Endothelial cell of umbilical vein (primary cell): ENCODE results near the gene TRPT1. TPM values are rescaled to one million over a fixed set of nuclear protein-coding genes. Genes with fewer than 3 reads are reported as not detected.

Experiments
- BruUV-seq: library from RNA; stranded (reverse); fragments of 400-500 nt; replicated peaks from 2 replicates; lab custom pipeline; 2021; lab: Mats Ljungman, UMichigan
- CTCF ChIA-PET: fragments of 300-600, 350-600 bp; sonication (Branson Sonifier 250); formaldehyde crosslinking; loops from one replicate; lab custom pipeline; 2021; ENCODE audit warnings: antibody characterized with exemption, inconsistent platforms; lab: Charles Lee
- POLR2A ChIA-PET: fragments of 300-600, 350-600 bp; sonication (Branson Sonifier 250); formaldehyde crosslinking; loops from one replicate; lab custom pipeline; 2021; ENCODE audit warnings: antibody characterized with exemption, inconsistent platforms; lab: Charles Lee
- DNase-seq: peaks from one replicate; pipeline ENCODE4 v3.0.0-alpha.2; 2011; ENCODE audit warnings: low read depth, low spot score
- FAIRE-seq: peaks from 2 replicates; lab custom pipeline; 2011; peaks lifted over from hg19 to GRCh38; lab: Jason Lieb, UNC
- H2AFZ ChIP-seq: 2 replicates; pipeline ENCODE4 v1.6.0; 2012; ENCODE audit warnings: low read depth, low read length, control low read depth, inconsistent platforms
- H3K27ac ChIP-seq: 2 replicates; pipeline ENCODE4 v1.5.1; 2011; ENCODE audit warnings: low read depth, mild to moderate bottlenecking, control low read depth, low read length, moderate library complexity; ENCODE audit not compliant: insufficient read depth
- H3K27me3 ChIP-seq, 2 experiments: 2 replicates each; pipeline versions ENCODE4 v1.6.0 to v1.6.1; 2011; ENCODE audit warnings: low read length in 2 of 2, mixed read lengths in 1 of 2; ENCODE audit not compliant: control insufficient read depth in 2 of 2, insufficient read depth in 2 of 2
- H3K36me3 ChIP-seq, 2 experiments: 2 replicates in 1 of 2; 3 replicates in 1 of 2; pipeline ENCODE4 v1.5.1; 2011; ENCODE audit warnings: low read length in 2 of 2, mild to moderate bottlenecking in 1 of 2, moderate library complexity in 1 of 2; ENCODE audit not compliant: control insufficient read depth in 2 of 2, insufficient read depth in 2 of 2; ENCODE audit errors: extremely low read depth in 1 of 2
- H3K4me1 ChIP-seq: 3 replicates; pipeline ENCODE4 v1.5.1; 2011; ENCODE audit warnings: mild to moderate bottlenecking, low read length; ENCODE audit not compliant: control insufficient read depth, insufficient read depth; ENCODE audit errors: extremely low read depth
- H3K4me2 ChIP-seq: 2 replicates; pipeline ENCODE4 v1.6.1; 2011; ENCODE audit warnings: low read length, control low read depth, mixed read lengths; ENCODE audit not compliant: insufficient read depth
- H3K4me3 ChIP-seq, 3 experiments: fragments of 200-600 bp in 1 of 3; sonication (generic), shearing (Covaris generic) in 1 of 3; replicated peaks in 1 of 3; 2 replicates each; pipeline ENCODE4 v1.5.1; 2011 to 2016; ENCODE audit warnings: control low read depth in 3 of 3, low read length in 3 of 3, mild to moderate bottlenecking in 2 of 3, inconsistent platforms in 1 of 3, low read depth in 1 of 3, moderate library complexity in 1 of 3; ENCODE audit not compliant: insufficient read depth in 1 of 3
- H3K79me2 ChIP-seq: 2 replicates; pipeline ENCODE4 v1.6.0; 2012; ENCODE audit warnings: low read length, inconsistent platforms; ENCODE audit not compliant: control insufficient read depth, insufficient read depth
- H3K9ac ChIP-seq: replicated peaks from 2 replicates; pipeline ENCODE3; 2011; ENCODE audit warnings: low read length, control low read depth; ENCODE audit not compliant: insufficient read depth; ENCODE audit errors: extremely low read depth
- H3K9me1 ChIP-seq: replicated peaks from 3 replicates; pipeline ENCODE4 v1.6.0; 2011; ENCODE audit warnings: mild to moderate bottlenecking, low read length; ENCODE audit not compliant: control insufficient read depth, insufficient read depth; ENCODE audit errors: extremely low read depth
- H3K9me3 ChIP-seq: replicated peaks from 2 replicates; pipeline ENCODE4 v1.5.1; 2012; ENCODE audit warnings: low read length, inconsistent platforms; ENCODE audit not compliant: control insufficient read depth, insufficient read depth
- H4K20me1 ChIP-seq: replicated peaks from 2 replicates; pipeline ENCODE3; 2011; ENCODE audit warnings: mild to moderate bottlenecking, low read length; ENCODE audit not compliant: control insufficient read depth, insufficient read depth; ENCODE audit errors: extremely low read depth
- FOS ChIP-seq: IDR thresholded peaks from 2 replicates; pipeline ENCODE4 v1.6.1; 2011; ENCODE audit warnings: mild to moderate bottlenecking, low read length, moderate library complexity, borderline replicate concordance; ENCODE audit not compliant: insufficient read depth
- GATA2 ChIP-seq: IDR thresholded peaks from 2 replicates; pipeline ENCODE4 v1.7.0; 2011; ENCODE audit warnings: low read depth, mild to moderate bottlenecking, moderate library complexity, mixed read lengths, low read length; ENCODE audit not compliant: insufficient read length, insufficient read depth
- POLR2A ChIP-seq: IDR thresholded peaks from 2 replicates; pipeline ENCODE4 v1.6.1; 2012; ENCODE audit warnings: low read depth, mild to moderate bottlenecking, control low read depth, low read length
- POLR2AphosphoS5 ChIP-seq: IDR thresholded peaks from 2 replicates; pipeline ENCODE4 v1.6.1; 2012; ENCODE audit warnings: low read depth, mild to moderate bottlenecking, control low read depth, low read length, moderate library complexity; ENCODE audit not compliant: insufficient read depth
- dilution Hi-C: fragments of 300-500 bp; cut with MboI; formaldehyde crosslinking; loops from one replicate; pipeline ENCODE4 v1.15.0; 2019; ENCODE audit warnings: low sequenced_read_pairs; ENCODE audit not compliant: extremely low pct_ligation_motif_present
- intact Hi-C: fragments of 100-400 bp; cut with micrococcal nuclease; formaldehyde crosslinking; loops from one replicate; pipeline ENCODE4 v1.10.0; 2022
- polyA plus RNA-seq, 4 experiments: library from polyadenylated mRNA; depleted of rRNA in 3 of 4; stranded (reverse) in 3 of 4; unstranded in 1 of 4; fragments of >200 nt; gene quantifications; 2 replicates each; pipeline versions ENCODE4 v1.2.1 to v1.2.3, GENCODE V29; 2011 to 2012; ENCODE audit warnings: missing spikeins in 1 of 4
- total RNA-seq: library from RNA; stranded (reverse); gene quantifications from 2 replicates; pipeline ENCODE4 v1.2.3, GENCODE V29; 2021

TRPT1 gene
- total and polyA plus RNA-seq, 2 donors (not counting 3 experiments of a cell fraction or from before 2014, with no cell fraction given): 26.2 to 56.6 TPM

GRCh38 chr11:64269540-64270220, 43.7 kb upstream of the TRPT1 start:
- TF ChIP-seq POLR2AphosphoS5: peak; percentile 92
- no peak for TF ChIP-seq FOS
- TF ChIP-seq POLR2A: peak; percentile 73
- intact Hi-C loops: loop anchor here (1.0 to 2.0 kb wide), 8 partner anchors 16 to 509 kb away; partner anchors contain the start of genes DNAJC4, ESRRA, GPR137 and PLCB3
- H3K79me2 ChIP-seq: no peaks in the 10 kb centered on the region
- H3K27ac ChIP-seq: peak overlapping the region; percentile 76
- H2AFZ ChIP-seq: peak overlapping the region; percentile 9
- peak overlapping the region; percentile 76 for H3K9ac ChIP-seq
- dilution Hi-C loops: no loop called here
- DNase-seq (peak; percentile 100), FAIRE-seq (peak; percentile 99)
- BruUV-seq: TSS peak; percentile 30
- no peaks in the 10 kb centered on the region for H4K20me1 ChIP-seq
- H3K36me3 ChIP-seq: peaks cover 0 to 13% of the 10 kb centered on the region in 2 experiments
- H3K9me1 ChIP-seq: no peaks in the 10 kb centered on the region
- H3K9me3 ChIP-seq: no peaks in the 10 kb centered on the region
- CTCF ChIA-PET: interaction anchor here (0.9 to 5.6 kb wide), 9 partner anchors 11 to 85 kb away, joined by 3 to 60 read pairs (median 5); partner anchors contain the start of genes CATSPERZ, FERMT3, PLCB3 and PPP1R14B
- H3K4me2 ChIP-seq: peak overlapping the region; percentile 43
- H3K4me1 ChIP-seq: peaks cover 38% of the 10 kb centered on the region
- POLR2A ChIA-PET: interaction anchor here (1.0 to 2.6 kb wide), 2 partner anchors 24 to 28 kb away, joined by 3 to 10 read pairs; partner anchors contain the start of gene PPP1R14B
- peak overlapping the region in 2 of 3 experiments; percentile 58 to 66 for H3K4me3 ChIP-seq
- H3K27me3 ChIP-seq: no peaks in the 10 kb centered on the region

DNA sequence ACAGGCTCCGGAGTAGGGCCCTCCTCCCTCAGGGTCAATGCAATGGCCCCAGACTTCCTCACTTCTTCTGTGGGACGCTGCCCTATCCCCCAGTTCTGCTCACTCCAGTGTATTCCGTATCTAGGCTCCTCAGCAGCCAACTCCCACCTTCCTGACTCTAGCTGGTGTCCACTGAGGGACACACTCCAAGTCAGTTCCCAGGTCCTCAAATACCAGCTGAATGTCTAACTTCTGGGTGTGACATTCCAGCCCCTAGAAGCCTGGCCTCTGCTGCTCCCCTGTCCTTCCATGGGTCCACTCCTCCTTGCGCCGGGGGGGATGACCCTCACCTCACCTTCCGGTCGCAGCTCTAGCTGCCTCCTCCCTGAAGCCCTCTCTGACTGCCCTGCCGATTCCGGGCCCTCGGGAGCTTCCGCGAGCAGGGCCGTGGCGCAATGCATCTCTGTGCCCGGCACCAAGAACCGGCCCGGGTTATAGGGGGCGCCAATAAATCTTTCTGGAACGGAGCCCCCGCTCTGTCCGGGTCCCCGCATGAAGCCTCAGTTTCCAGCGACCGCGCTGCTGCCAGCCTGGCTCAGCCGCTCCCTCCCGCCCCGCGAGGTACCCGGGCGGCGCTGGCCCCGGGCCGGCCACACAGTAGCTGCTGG, 43.0 kb upstream of the TRPT1 start:
- no peak for DNase-seq
- H2AFZ ChIP-seq: no peak overlapping the region
- CTCF ChIA-PET: interaction anchor here (0.7 to 5.6 kb wide), 13 partner anchors 11 to 86 kb away, joined by 3 to 60 read pairs (median 5); partner anchors contain the start of genes BAD, CATSPERZ, FERMT3 and PLCB3

More for the DNA sequence above, 43.0 kb upstream of the TRPT1 start:
- TF ChIP-seq POLR2A (peak; percentile 14), GATA2 (no peak)
- peaks cover 38% of the 10 kb centered on the region for H3K4me1 ChIP-seq
- no peaks in the 10 kb centered on the region for H3K9me1 ChIP-seq
- no peaks in the 10 kb centered on the region for H3K79me2 ChIP-seq
- H3K36me3 ChIP-seq: peaks cover 0 to 13% of the 10 kb centered on the region in 2 experiments
- no peaks in the 10 kb centered on the region for H3K27me3 ChIP-seq
- peak overlapping the region; percentile 76 for H3K9ac ChIP-seq
- H3K27ac ChIP-seq: peak overlapping the region; percentile 76
- BruUV-seq: no TSS peak
- intact Hi-C loops (loop anchor here (1.0 to 2.0 kb wide), 3 partner anchors 18 to 510 kb away; partner anchors contain the start of genes PLCB3 and SF1), dilution Hi-C loops (no loop called here)
- no peaks in the 10 kb centered on the region for H3K9me3 ChIP-seq
- peak overlapping the region; percentile 43 for H3K4me2 ChIP-seq
- no peaks in the 10 kb centered on the region for H4K20me1 ChIP-seq
- POLR2A ChIA-PET: interaction anchor here (1.2 to 2.6 kb wide), 4 partner anchors 15 to 63 kb away, joined by 3 to 10 read pairs (median 4); partner anchors contain the start of genes FERMT3, FKBP2 and PPP1R14B
- peak; percentile 92 for FAIRE-seq
- peak overlapping the region in 2 of 3 experiments; percentile 34 to 45 for H3K4me3 ChIP-seq
